ENCODE measurements around the gene CEP55.

Gene CEP55

DNA sequence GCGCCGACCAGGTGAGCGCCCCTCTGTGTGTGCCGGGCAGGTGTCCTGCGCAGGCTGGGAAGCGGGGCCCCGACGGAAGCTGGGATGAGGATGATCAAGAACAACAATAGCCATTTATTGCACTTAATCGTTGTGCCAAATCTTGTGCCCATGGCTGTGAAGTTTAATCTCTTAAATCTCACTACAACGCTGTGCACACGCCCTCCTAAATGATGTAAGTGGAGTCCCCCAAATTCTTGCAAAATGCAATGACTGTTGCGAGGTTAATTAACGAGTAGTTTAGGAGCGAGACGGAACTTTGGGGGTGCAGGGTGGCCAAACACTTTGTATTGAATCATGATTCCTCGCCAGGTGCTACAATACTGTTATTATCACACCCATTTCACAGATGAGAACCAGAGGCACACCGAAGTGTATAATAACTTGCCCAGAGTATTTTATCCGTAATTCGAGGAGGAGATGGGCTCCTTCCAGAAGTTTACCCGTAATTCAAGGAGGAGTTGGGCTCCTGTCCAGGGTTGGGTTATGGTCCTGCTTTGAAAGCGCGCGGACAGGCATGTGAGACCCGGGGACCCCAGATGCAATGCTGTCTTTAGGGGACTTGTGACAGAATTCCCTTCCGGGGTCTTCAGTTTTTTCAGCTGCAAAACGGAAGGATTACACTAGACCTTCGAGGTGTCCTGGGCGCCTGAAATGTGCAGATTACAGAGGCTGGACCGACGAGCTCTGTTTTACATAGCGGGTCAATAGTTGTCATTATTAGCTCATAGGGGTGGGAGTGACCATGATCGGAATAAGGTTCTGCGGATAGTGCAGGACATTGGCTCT is 71.1 kb downstream of the CEP55 start:
- no peak for DNase-seq

DNA sequence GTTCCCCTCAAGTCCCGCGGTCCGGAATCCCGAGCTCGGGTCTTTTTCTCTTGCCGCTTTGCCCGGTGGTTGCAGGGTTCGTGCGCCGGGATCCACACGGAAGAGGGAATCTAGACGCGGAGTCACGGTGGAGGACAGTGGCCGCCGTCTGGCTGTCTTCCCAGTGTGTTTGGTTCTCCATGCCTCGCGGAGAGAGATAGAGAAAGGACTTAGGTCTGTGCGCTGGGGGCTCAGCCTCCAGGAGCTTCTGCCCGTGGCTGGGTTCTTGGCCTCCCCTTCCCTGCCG is 71.6 kb downstream of the CEP55 start:
- DNase-seq, result no peak

DNA sequence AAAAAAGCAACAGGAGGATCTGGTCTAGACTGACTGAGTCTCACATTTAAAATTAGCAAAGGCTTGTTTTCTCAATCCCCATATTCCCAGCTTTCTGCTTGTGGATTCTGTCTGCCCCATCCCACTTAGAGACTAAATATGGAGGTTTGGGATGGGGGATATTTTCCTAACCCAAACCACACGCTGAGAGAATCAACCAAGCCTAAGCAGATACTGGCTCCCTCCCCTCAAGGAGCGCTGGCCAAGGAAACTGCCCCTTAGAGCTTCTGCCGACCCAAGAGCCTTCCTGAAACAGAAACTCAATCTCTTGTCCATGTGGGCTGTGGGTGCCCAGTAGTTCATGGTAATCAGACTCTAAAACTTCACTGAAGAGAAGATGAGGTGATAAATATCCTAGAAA is 74.0 kb downstream of the CEP55 start:
- no peak for DNase-seq

DNA sequence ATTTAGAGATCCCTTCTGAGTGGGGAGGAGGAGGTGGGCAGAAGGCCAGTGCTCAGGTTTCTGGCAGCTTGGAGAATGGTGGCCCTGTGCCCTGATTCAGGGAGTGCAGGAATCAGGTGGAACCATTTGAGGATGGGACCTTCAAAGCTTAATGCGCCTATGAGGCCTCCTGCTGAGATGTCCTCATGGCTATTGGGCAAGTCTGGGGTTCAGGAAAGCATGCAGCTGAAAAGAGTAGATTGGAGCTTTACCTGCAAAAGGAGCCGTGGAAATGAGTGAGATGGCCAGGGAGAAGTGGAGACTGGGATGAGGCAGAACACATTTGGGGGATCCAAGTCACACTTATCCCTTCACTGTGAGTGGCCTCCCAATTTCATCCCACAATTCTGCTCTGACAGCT is 76.2 kb downstream of the CEP55 start:
- no peak for DNase-seq

DNA sequence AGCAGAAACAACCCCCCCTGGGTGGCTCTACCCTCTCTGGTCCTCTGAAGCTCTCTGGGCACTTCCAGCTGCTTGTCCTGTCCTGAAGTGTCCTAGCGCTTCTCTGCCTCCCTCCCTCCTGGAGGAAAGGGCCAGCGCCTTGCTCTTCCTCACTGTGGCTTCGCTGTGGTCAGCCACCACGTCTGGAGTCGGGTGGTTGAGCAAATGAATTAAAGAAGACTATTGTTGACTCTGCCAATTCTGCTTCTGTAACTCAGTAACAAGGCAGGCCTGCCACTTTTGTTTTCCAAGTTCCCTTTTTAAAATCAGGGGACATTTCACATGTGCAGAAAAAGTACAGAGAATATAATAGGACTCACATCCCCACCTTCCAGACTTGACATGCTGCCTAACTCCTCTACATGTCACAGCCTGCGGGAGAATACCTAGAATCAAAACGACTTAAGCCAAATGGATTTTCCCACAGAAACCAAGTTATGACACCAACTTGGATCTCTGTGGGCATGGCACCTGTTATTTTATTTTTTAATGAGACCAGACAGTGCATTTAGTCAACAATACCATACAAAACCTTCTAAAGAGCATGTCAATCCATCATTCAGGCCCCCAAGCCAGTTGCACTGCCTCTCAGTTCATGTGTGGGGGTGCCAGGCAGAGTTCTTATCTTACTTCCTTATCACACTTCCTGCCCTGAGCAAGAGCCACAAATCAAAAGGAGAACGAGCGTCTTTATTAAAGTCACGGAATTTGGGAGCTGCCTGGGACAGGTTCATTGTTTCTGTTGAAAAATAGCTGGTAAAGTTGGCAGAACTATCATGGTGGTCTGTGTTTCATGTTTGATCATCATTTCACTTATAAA is 76.9 kb downstream of the CEP55 start:
- DNase-seq, result no peak

DNA sequence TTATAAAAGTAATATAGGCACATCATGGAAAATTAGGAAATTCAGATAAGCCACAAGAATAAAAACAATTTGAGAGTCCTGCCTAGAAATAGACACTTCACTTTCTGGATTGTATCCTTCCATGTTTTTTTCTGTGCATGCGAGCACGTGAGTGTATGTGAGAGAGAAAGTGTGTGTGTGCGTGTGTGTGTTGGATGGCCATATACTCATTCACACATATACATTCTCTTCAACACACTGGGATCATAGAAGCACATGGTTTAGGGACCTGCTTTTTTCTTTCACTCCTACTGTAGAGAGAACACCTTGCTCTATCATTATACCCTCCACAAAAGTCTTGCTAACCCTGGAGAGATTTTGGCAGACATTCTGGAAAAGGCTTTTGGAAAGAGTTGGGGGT is 77.5 kb downstream of the CEP55 start:
- DNase-seq, result no peak

DNA sequence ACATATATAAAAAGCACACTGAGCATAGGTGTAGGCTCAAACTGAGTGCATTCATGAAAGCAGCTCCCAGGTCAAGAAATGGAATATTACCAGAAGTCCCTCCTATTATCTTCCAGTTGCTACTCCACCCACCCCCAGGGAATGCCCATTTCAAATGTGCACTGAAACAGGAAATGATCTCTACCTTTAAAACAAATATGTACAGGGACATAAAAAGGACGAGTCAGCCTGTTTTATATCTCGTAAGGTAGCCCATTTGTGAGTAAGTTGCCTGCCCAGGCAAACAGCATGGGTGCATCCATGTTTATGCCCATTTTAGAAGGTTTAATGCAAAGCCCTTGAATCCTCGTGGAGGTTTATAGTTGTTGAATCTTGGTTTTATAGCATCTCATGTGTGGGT is 80.5 kb downstream of the CEP55 start:
- DNase-seq, result no peak

DNA sequence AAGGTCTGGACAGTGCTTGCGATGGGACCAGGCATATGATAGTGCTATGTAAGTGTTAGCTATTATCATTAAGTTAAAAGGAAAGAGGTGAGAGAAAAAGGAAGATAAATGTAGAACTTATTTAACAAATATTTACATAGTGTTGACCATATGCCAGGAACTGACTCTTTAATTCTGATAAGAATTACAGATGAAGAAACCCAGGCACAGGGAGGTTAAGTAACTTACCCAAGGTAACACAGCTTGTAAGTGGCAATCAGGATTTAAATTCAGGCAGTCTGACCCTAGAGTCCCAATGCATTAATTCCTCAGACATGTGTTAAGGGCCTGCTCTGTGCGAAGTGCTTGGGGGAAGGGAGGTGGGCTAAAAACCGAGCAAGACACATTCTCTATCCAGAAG is 81.2 kb downstream of the CEP55 start:
- DNase-seq, result no peak
